Neural cell (in vitro differentiated cells): ENCODE data around the gene SLC25A13. TPM values are rescaled to one million over a fixed set of nuclear protein-coding genes. Genes with fewer than 3 reads are reported as not detected.

Source experiments
- H2AFZ ChIP-seq: fragments of 200-600, 300-800 bp; sonication (generic), shearing (Covaris generic); 2 replicates; pipeline ENCODE4 v1.6.0; 2014; ENCODE audit warnings: low read depth, mild to moderate bottlenecking, antibody characterized with exemption, low read length, moderate library complexity
- H3F3A ChIP-seq: fragments of 200-600 bp; shearing (Covaris generic); 2 replicates; pipeline ENCODE4 v1.6.1; 2016; ENCODE audit warnings: mild to moderate bottlenecking, moderate library complexity, mixed read lengths, antibody characterized with exemption, low read length; ENCODE audit not compliant: insufficient read depth, poor library complexity, severe bottlenecking
- H3K27ac ChIP-seq: fragments of 200-600, 300-800 bp; sonication (generic), shearing (Covaris generic); 2 replicates; pipeline ENCODE4 v1.5.1; 2014; ENCODE audit warnings: mild to moderate bottlenecking, low read length, moderate library complexity
- H3K27me3 ChIP-seq: fragments of 300-800, 200-600 bp; sonication (generic), shearing (Covaris generic); 2 replicates; pipeline ENCODE4 v1.6.0; 2014; ENCODE audit warnings: mild to moderate bottlenecking, low read depth, low read length, moderate library complexity; ENCODE audit not compliant: insufficient read depth
- H3K36me3 ChIP-seq: fragments of 300-800, 200-600 bp; sonication (generic), shearing (Covaris generic); 2 replicates; pipeline ENCODE4 v1.5.1; 2014; ENCODE audit warnings: mild to moderate bottlenecking, antibody characterized with exemption, low read length, moderate library complexity; ENCODE audit not compliant: insufficient read depth
- H3K4me2 ChIP-seq: fragments of 300-800, 200-600 bp; sonication (generic), shearing (Covaris generic); 2 replicates; pipeline ENCODE4 v1.6.0; 2014; ENCODE audit warnings: mild to moderate bottlenecking, low read length
- H3K4me3 ChIP-seq: fragments of 300-800, 200-600 bp; sonication (generic), shearing (Covaris generic); 2 replicates; pipeline ENCODE4 v1.5.1; 2014; ENCODE audit warnings: mild to moderate bottlenecking, low read length, moderate library complexity
- H3K79me2 ChIP-seq: fragments of 200-600 bp; shearing (Covaris generic); replicated peaks from 2 replicates; pipeline ENCODE4 v1.6.0; 2014; ENCODE audit warnings: mild to moderate bottlenecking, low read length, moderate library complexity; ENCODE audit not compliant: insufficient read depth
- H3K9ac ChIP-seq: fragments of 300-800, 200-600 bp; sonication (generic), shearing (Covaris generic); 2 replicates; pipeline ENCODE4 v1.6.1; 2016; ENCODE audit warnings: mild to moderate bottlenecking, low read length, mixed read lengths
- H3K9me2 ChIP-seq: fragments of 200-600 bp; shearing (Covaris generic); 2 replicates; pipeline ENCODE4 v1.6.1; 2016; ENCODE audit warnings: mild to moderate bottlenecking, low read length, mixed read lengths; ENCODE audit not compliant: insufficient read depth
- H3K9me3 ChIP-seq: fragments of 200-600, 300-800 bp; sonication (generic), shearing (Covaris generic); 2 replicates; pipeline ENCODE4 v1.6.1; 2016; ENCODE audit warnings: mild to moderate bottlenecking, mixed run types, low read length, moderate library complexity, mixed read lengths
- H4K20me1 ChIP-seq: fragments of 200-600 bp; shearing (Covaris generic); 2 replicates; pipeline ENCODE4 v1.6.1; 2016; ENCODE audit warnings: mild to moderate bottlenecking, mixed run types; ENCODE audit not compliant: insufficient read depth
- EP300 ChIP-seq: fragments of 450-650 bp; conservative IDR thresholded peaks from 2 replicates; pipeline ENCODE4 v1.6.1; 2014; ENCODE audit warnings: antibody characterized with exemption, mild to moderate bottlenecking, moderate library complexity; ENCODE audit not compliant: poor library complexity, severe bottlenecking
- EZH2 ChIP-seq: fragments of 200-600, 300-800 bp; shearing (Covaris generic), sonication (generic); IDR thresholded peaks from 2 replicates; pipeline ENCODE4 v1.6.1; 2014; ENCODE audit warnings: antibody characterized with exemption, low read length, borderline replicate concordance, mild to moderate bottlenecking; ENCODE audit not compliant: insufficient read depth, poor library complexity, severe bottlenecking
- MXI1 ChIP-seq: fragments of 450-650 bp; conservative IDR thresholded peaks from 2 replicates; pipeline ENCODE4 v1.6.1; 2014; ENCODE audit warnings: antibody characterized with exemption, mild to moderate bottlenecking; ENCODE audit not compliant: poor library complexity, severe bottlenecking
- POLR2AphosphoS5 ChIP-seq: IDR thresholded peaks from 2 replicates; pipeline ENCODE4 v1.6.1; 2012
- RAD21 ChIP-seq: fragments of 450-650 bp; conservative IDR thresholded peaks from 2 replicates; pipeline ENCODE4 v1.6.1; 2014; ENCODE audit warnings: antibody characterized with exemption, mild to moderate bottlenecking, moderate library complexity
- SMC3 ChIP-seq: fragments of 450-650 bp; conservative IDR thresholded peaks from 2 replicates; pipeline ENCODE4 v1.6.1; 2014; ENCODE audit warnings: antibody characterized with exemption, mild to moderate bottlenecking, moderate library complexity; ENCODE audit not compliant: poor library complexity
- TAF1 ChIP-seq: IDR thresholded peaks from 2 replicates; pipeline ENCODE4 v1.6.1; 2012; ENCODE audit warnings: low read depth
- polyA plus RNA-seq: library from polyadenylated mRNA; depleted of rRNA; stranded (reverse); fragments of >200 nt; gene quantifications from 2 replicates; pipeline ENCODE4 v1.2.3, GENCODE V29; 2014
- TF ChIP-seq, protein P1 (sequence below): IDR thresholded peaks from 2 replicates; pipeline ENCODE4 v1.6.1; 2012; ENCODE audit warnings: borderline replicate concordance
- TF ChIP-seq, protein P2 (sequence below): fragments of 450-650 bp; IDR thresholded peaks from 2 replicates; pipeline ENCODE4 v1.5.1; 2014; ENCODE audit warnings: antibody characterized with exemption, mild to moderate bottlenecking, moderate library complexity; ENCODE audit not compliant: poor library complexity, severe bottlenecking

SLC25A13 gene
- polyA plus RNA-seq, 1 donor from 2014 or later: 20.2 TPM

GRCh38 chr7:96266580-96266979 is 55.3 kb downstream of the SLC25A13 start:
- no peaks in the 10 kb centered on the region for H3K79me2 ChIP-seq
- no peaks in the 10 kb centered on the region for H3K27me3 ChIP-seq
- H3F3A ChIP-seq: no peaks in the 10 kb centered on the region
- no peaks in the 10 kb centered on the region for H4K20me1 ChIP-seq
- H3K9ac ChIP-seq: no peak overlapping the region
- H3K36me3 ChIP-seq: no peaks in the 10 kb centered on the region
- no peaks in the 10 kb centered on the region for H3K9me2 ChIP-seq
- H3K27ac ChIP-seq: no peak overlapping the region
- no peak overlapping the region for H3K4me3 ChIP-seq
- no peak for TF ChIP-seq RAD21
- no peak for TF ChIP-seq POLR2AphosphoS5
- TF ChIP-seq EP300: no peak
- TF ChIP-seq TAF1: no peak
- no peak for TF ChIP-seq MXI1
- no peak for TF ChIP-seq SMC3
- no peak for TF ChIP-seq EZH2
- TF ChIP-seq, protein P1, sequence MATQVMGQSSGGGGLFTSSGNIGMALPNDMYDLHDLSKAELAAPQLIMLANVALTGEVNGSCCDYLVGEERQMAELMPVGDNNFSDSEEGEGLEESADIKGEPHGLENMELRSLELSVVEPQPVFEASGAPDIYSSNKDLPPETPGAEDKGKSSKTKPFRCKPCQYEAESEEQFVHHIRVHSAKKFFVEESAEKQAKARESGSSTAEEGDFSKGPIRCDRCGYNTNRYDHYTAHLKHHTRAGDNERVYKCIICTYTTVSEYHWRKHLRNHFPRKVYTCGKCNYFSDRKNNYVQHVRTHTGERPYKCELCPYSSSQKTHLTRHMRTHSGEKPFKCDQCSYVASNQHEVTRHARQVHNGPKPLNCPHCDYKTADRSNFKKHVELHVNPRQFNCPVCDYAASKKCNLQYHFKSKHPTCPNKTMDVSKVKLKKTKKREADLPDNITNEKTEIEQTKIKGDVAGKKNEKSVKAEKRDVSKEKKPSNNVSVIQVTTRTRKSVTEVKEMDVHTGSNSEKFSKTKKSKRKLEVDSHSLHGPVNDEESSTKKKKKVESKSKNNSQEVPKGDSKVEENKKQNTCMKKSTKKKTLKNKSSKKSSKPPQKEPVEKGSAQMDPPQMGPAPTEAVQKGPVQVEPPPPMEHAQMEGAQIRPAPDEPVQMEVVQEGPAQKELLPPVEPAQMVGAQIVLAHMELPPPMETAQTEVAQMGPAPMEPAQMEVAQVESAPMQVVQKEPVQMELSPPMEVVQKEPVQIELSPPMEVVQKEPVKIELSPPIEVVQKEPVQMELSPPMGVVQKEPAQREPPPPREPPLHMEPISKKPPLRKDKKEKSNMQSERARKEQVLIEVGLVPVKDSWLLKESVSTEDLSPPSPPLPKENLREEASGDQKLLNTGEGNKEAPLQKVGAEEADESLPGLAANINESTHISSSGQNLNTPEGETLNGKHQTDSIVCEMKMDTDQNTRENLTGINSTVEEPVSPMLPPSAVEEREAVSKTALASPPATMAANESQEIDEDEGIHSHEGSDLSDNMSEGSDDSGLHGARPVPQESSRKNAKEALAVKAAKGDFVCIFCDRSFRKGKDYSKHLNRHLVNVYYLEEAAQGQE: no peak
- TF ChIP-seq, protein P2, sequence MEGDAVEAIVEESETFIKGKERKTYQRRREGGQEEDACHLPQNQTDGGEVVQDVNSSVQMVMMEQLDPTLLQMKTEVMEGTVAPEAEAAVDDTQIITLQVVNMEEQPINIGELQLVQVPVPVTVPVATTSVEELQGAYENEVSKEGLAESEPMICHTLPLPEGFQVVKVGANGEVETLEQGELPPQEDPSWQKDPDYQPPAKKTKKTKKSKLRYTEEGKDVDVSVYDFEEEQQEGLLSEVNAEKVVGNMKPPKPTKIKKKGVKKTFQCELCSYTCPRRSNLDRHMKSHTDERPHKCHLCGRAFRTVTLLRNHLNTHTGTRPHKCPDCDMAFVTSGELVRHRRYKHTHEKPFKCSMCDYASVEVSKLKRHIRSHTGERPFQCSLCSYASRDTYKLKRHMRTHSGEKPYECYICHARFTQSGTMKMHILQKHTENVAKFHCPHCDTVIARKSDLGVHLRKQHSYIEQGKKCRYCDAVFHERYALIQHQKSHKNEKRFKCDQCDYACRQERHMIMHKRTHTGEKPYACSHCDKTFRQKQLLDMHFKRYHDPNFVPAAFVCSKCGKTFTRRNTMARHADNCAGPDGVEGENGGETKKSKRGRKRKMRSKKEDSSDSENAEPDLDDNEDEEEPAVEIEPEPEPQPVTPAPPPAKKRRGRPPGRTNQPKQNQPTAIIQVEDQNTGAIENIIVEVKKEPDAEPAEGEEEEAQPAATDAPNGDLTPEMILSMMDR: no peak
- no peak overlapping the region for H3K4me2 ChIP-seq
- H2AFZ ChIP-seq: no peak overlapping the region
- H3K9me3 ChIP-seq: no peaks in the 10 kb centered on the region

DNA sequence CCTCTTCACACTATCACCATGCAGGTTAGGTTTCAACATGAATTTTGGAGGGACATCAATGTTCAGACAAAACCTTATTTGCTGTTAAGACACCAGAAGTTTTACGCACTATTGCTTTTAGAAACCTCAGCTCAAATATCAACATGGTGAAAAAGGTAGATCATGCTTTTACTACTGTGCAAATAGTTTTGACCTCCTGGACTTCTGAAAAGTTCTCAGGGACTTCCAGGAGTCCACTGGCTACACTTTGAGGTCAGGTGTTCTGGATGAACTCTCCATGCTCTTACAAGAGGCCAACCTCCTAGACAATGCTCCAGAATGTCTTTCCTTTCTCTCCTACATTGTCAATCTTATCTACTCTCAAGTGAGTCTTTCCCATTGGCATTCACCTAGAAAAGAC is 55.9 kb downstream of the SLC25A13 start:
- Histone ChIP-seq H3K27ac (no peak overlapping the region), H3K27me3 (no peaks in the 10 kb centered on the region), H3K9me2 (no peaks in the 10 kb centered on the region), H3K4me2 (no peak overlapping the region), H3K4me3 (no peak overlapping the region), H3K79me2 (no peaks in the 10 kb centered on the region), H3K9ac (no peak overlapping the region), H2AFZ (no peak overlapping the region), H3F3A (no peaks in the 10 kb centered on the region), H3K36me3 (no peaks in the 10 kb centered on the region), H4K20me1 (no peaks in the 10 kb centered on the region), H3K9me3 (no peaks in the 10 kb centered on the region)
- TF ChIP-seq RAD21: no peak
- TF ChIP-seq POLR2AphosphoS5: no peak
- TF ChIP-seq, protein P2: no peak
- no peak for TF ChIP-seq TAF1
- TF ChIP-seq, protein P1: no peak
- TF ChIP-seq EP300: no peak
- TF ChIP-seq MXI1: no peak
- no peak for TF ChIP-seq SMC3
- TF ChIP-seq EZH2: no peak
